Adipose tissue (tissue), 3 donors: ENCODE results near the gene ALS2CL. TPM values are rescaled to one million over a fixed set of nuclear protein-coding genes. Genes with fewer than 3 reads are reported as not detected.
"Not testable (repeated sequence)": the region's sequence is repeated elsewhere in the genome, so short reads cannot be mapped to it uniquely, and the experiment has no call there.

ENCODE experiments used
- H3K27ac ChIP-seq: one replicate; pipeline ENCODE4 v1.5.1; 2013; ENCODE audit warnings: low read depth, low read length
- WGBS, 3 donors: extraction: QIAGEN DNeasy Blood & Tissue Kit; methylation state at CpG; one replicate each; pipeline ENCODE4 v1.1.7; 2013; 5-methylcytosine and 5-hydroxymethylcytosine counted together
- polyA plus RNA-seq, 3 donors: library from polyadenylated mRNA; stranded (reverse); fragments of 200-250 nt; gene quantifications; one replicate each; pipeline ENCODE4 v1.2.3, GENCODE V29; 2013
- donor health status: healthy with polysubstance abuse.
- donor health status: Bipolar disorder and iron deficiency.
- donor health status: healthy.

Gene ALS2CL
- polyA plus RNA-seq, 3 donors = 10.0 to 27.7 (median 11.2) TPM

DNA sequence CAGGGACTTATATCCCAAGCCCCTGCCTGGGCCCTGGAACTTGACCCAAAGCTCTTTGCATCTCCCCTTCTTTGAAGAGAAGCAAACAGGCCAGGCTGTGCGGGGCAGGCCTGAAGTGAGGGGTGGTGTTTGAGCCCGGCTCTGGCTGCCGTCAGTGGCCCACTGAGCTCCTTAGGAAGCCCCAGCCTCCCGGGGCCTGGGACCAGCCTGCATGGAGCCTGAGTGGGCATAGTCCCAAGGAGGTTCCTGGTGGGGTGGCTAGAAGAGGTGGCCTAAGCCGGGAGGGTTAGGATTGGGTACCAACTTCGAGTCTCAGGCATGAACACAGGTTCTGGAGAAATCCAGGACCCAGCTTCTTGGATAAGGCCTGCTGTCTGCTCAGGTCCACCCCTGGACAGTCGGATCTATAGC lies 14.1 kb upstream of the ALS2CL start:
- WGBS, 3 donors = 73 to 95% (median 93%) methylated on average over 7 of the region's 7 CpGs
- H3K27ac ChIP-seq = no peak overlapping the region

GRCh38 chr3:46706771-46707582 lies 13.5 kb upstream of the ALS2CL start:
- no peak overlapping the region for H3K27ac ChIP-seq
- WGBS, 3 donors = 70 to 80% (median 79%) methylated on average over 13 of the region's 13 CpGs

- WGBS, 3 donors = 70 to 74% (median 72%) methylated on average over 19 of the region's 19 CpGs
- no peak overlapping the region for H3K27ac ChIP-seq
Measured at GRCh38 chr3:46705751-46706552, 12.5 kb upstream of the ALS2CL start.

- no peak overlapping the region for H3K27ac ChIP-seq
- 23 to 27% (median 24%) methylated on average over 4 of the region's 4 CpGs for WGBS, 3 donors
Measured at GRCh38 chr3:46705022-46705530, 11.6 kb upstream of the ALS2CL start.

- WGBS, 3 donors = 28 to 45% (median 40%) methylated on average over 7 of the region's 7 CpGs
- H3K27ac ChIP-seq = not testable (repeated sequence)
Measured at GRCh38 chr3:46704346-46704745, 10.9 kb upstream of the ALS2CL start.

- 86 to 94% (median 91%) methylated on average over 4 of the region's 4 CpGs for WGBS, 3 donors
Measured at GRCh38 chr3:46703013-46703520, 9.6 kb upstream of the ALS2CL start.

GRCh38 chr3:46702246-46703012 lies 8.9 kb upstream of the ALS2CL start:
- 74 to 88% (median 79%) methylated on average over 4 of the region's 4 CpGs for WGBS, 3 donors
- H3K27ac ChIP-seq = no peak overlapping the region

More at GRCh38 chr3:46703013-46703520, 9.6 kb upstream of the ALS2CL start:
- no peak overlapping the region for H3K27ac ChIP-seq

GRCh38 chr3:46701181-46701939 lies 7.9 kb upstream of the ALS2CL start, which contains the start of gene TMIE:
Gene TMIE, plus strand, starts transcription at chr3:46701392. Its CDS starts 96 bp downstream, at chr3:46701488.
- 5 to 18% (median 9%) methylated on average over 34 to 50 of the region's 51 CpGs for WGBS, 3 donors
- H3K27ac ChIP-seq = no peak within 1 kb of the TSS

- WGBS, 3 donors = 36 to 49% (median 48%) methylated on average over 4 of the region's 4 CpGs
- H3K27ac ChIP-seq = no peak overlapping the region
Measured at GRCh38 chr3:46700772-46701171, 7.3 kb upstream of the ALS2CL start.

DNA sequence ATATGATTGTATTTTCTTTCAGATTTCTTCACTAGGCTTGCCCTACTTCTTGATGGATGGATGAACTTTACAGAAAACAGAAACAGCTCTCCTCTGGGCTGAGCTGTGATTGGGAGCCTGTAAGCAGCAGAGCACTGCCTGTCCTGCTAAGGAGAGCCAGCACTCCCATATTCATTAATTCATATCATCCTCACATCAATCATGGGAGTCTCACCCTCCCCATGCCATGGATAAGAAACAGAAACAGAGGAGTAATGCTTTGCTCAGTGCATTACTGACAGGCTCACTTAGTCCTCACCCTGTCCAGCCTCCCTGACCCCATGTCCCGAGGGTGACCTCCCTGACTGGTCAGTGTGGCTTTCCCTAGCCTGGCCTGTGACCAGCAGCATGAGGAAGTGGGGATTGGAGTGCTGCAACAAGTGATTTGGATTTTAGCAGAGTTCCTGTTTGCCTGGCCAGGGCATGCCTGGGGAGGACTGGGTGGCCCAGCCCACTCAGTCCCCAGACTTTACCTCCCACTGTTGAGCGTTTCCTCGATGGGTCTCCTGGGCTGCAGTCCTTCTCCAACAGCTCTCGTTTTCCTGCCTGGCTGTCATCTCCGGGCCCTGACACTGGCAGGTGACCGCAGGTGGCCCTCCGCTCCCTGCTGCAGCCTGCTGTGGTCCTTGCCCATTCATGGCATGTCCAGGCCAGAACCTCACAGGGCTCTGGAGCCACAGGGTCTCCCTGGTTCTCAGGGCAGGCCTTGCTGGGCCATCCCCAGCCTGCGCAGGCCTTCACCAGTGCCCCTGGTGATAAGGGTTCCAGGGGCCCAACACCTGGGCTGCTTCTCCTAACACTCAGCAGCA lies 6.4 kb upstream of the ALS2CL start:
- no peak overlapping the region for H3K27ac ChIP-seq
- 62 to 85% (median 72%) methylated on average over 8 of the region's 8 CpGs for WGBS, 3 donors

- no peak overlapping the region for H3K27ac ChIP-seq
- WGBS, 3 donors = 71 to 77% (median 72%) methylated on average over 4 of the region's 4 CpGs
Measured at GRCh38 chr3:46695962-46696894, 2.7 kb upstream of the ALS2CL start.

- 47 to 88% (median 48%) methylated on average over 10 to 11 of the region's 11 CpGs for WGBS, 3 donors
Measured at GRCh38 chr3:46695177-46695961, 1.9 kb upstream of the ALS2CL start.

GRCh38 chr3:46694520-46694919 lies 1.0 kb upstream of the ALS2CL start:
- 92 to 100% (median 99%) methylated on average over 3 of the region's 3 CpGs for WGBS, 3 donors
- H3K27ac ChIP-seq = no peak overlapping the region

More at GRCh38 chr3:46695177-46695961, 1.9 kb upstream of the ALS2CL start:
- H3K27ac ChIP-seq = no peak overlapping the region

GRCh38 chr3:46693892-46694226 lies 380 bp upstream of the ALS2CL start:
- no peak overlapping the region for H3K27ac ChIP-seq
- WGBS, 3 donors = 15 to 26% (median 23%) methylated on average over 27 to 30 of the region's 30 CpGs

- 28 to 65% (median 63%) methylated on average over 11 of the region's 11 CpGs for WGBS, 3 donors
- H3K27ac ChIP-seq = no peak overlapping the region
Measured at GRCh38 chr3:46692566-46692990, 901 bp downstream of the ALS2CL start.
